ENCODE results near the gene TADA2B. TPM values are rescaled to one million over a fixed set of nuclear protein-coding genes. Genes with fewer than 3 reads are reported as not detected.

TADA2B gene
- total and polyA plus RNA-seq, 4 donors: 3.6 to 13.8 (median 12.6) TPM

- WGBS: 80% methylated on average over 4 of the region's 4 CpGs
- no peak for DNase-seq (ENCODE audit: low spot score)
- TF ChIP-seq EGR1 (IDR thresholded peaks at IDR 0.05; ENCODE audit: low read depth in 2 of 2): no peak
- TF ChIP-seq RAD21 (IDR thresholded peaks at IDR 0.05): no peak
- TF ChIP-seq GABPA (IDR thresholded peaks at IDR 0.05 in 1 of 2, conservative IDR thresholded peaks at IDR 0.05 in 1 of 2): no peak
- TF ChIP-seq HNF4G (IDR thresholded peaks at IDR 0.05): no peak
- no peak for TF ChIP-seq HNF4A (conservative IDR thresholded peaks at IDR 0.05)
- TF ChIP-seq YY1 (IDR thresholded peaks at IDR 0.05): no peak
- no peak for TF ChIP-seq ATF3 (IDR thresholded peaks at IDR 0.05)
- TF ChIP-seq CTCF (IDR thresholded peaks at IDR 0.05; ENCODE audit: low read depth, low read length, missing input control): no peak
- no peak for TF ChIP-seq JUND (IDR thresholded peaks at IDR 0.05)
- TF ChIP-seq MAX (IDR thresholded peaks at IDR 0.05): no peak
- TF ChIP-seq RXRA (IDR thresholded peaks at IDR 0.05): no peak
- no peak for TF ChIP-seq REST (IDR thresholded peaks at IDR 0.05)
Observed at GRCh38 chr4:7040765-7041164, 2.4 kb upstream of the TADA2B start.

GRCh38 chr4:7041246-7041645, 1.9 kb upstream of the TADA2B start:
- H3K27ac ChIP-seq (ENCODE audit: low read depth in 1 of 2, low read length in 2 of 2): no peak overlapping the region
- peaks cover 10 to 36% (median 30%) of the 10 kb centered on the region in 4 donors for H3K4me1 ChIP-seq (ENCODE audit: control insufficient read depth in 4 of 4, insufficient read depth in 4 of 4, low read length in 3 of 4)
- no peaks in the 10 kb centered on the region for H3K36me3 ChIP-seq (ENCODE audit: control insufficient read depth in 4 of 4, insufficient read depth in 3 of 4, low read depth in 1 of 4, low read length in 3 of 4)
- TF ChIP-seq FOXA1 (IDR thresholded peaks at IDR 0.05) (no peak), NR2F2 (IDR thresholded peaks at IDR 0.05) (no peak), HNF4G (IDR thresholded peaks at IDR 0.05) (no peak), RAD21 (IDR thresholded peaks at IDR 0.05) (no peak), GABPA (IDR thresholded peaks at IDR 0.05 in 1 of 2, conservative IDR thresholded peaks at IDR 0.05 in 1 of 2) (no peak), EGR1 (IDR thresholded peaks at IDR 0.05; ENCODE audit: low read depth in 2 of 2) (no peak), REST (IDR thresholded peaks at IDR 0.05) (no peak), MAX (IDR thresholded peaks at IDR 0.05) (no peak), YY1 (IDR thresholded peaks at IDR 0.05) (no peak), CTCF (IDR thresholded peaks at IDR 0.05; ENCODE audit: low read depth, low read length, missing input control) (no peak), RXRA (IDR thresholded peaks at IDR 0.05) (no peak), TAF1 (conservative IDR thresholded peaks at IDR 0.05) (no peak), ZBTB33 (IDR thresholded peaks at IDR 0.05) (no peak)
- no peak overlapping the region for H3K4me3 ChIP-seq (ENCODE audit: low read depth in 1 of 3, low read length in 3 of 3)
- WGBS: 95% methylated on average over 19 of the region's 19 CpGs
- DNase-seq (ENCODE audit: low spot score): no peak
- H3K9me3 ChIP-seq (ENCODE audit: control insufficient read depth in 4 of 4, low read length in 3 of 4): no peaks in the 10 kb centered on the region
- no peaks in the 10 kb centered on the region for H3K27me3 ChIP-seq (ENCODE audit: control insufficient read depth in 4 of 4, insufficient read depth in 4 of 4, low read length in 3 of 4)
- no peak overlapping the region for H3K9ac ChIP-seq (ENCODE audit: low read depth in 1 of 2, low read length in 2 of 2)

More at GRCh38 chr4:7040765-7041164, 2.4 kb upstream of the TADA2B start:
- H3K4me1 ChIP-seq (ENCODE audit: control insufficient read depth in 4 of 4, insufficient read depth in 4 of 4, low read length in 3 of 4): peaks cover 7 to 32% (median 25%) of the 10 kb centered on the region in 4 donors
- no peaks in the 10 kb centered on the region for H3K27me3 ChIP-seq (ENCODE audit: control insufficient read depth in 4 of 4, insufficient read depth in 4 of 4, low read length in 3 of 4)
- no peak overlapping the region for H3K27ac ChIP-seq (ENCODE audit: low read depth in 1 of 2, low read length in 2 of 2)
- H3K9ac ChIP-seq (ENCODE audit: low read depth in 1 of 2, low read length in 2 of 2): no peak overlapping the region
- H3K9me3 ChIP-seq (ENCODE audit: control insufficient read depth in 4 of 4, low read length in 3 of 4): no peaks in the 10 kb centered on the region
- H3K4me3 ChIP-seq (ENCODE audit: low read depth in 1 of 3, low read length in 3 of 3): no peak overlapping the region
- no peaks in the 10 kb centered on the region for H3K36me3 ChIP-seq (ENCODE audit: control insufficient read depth in 4 of 4, insufficient read depth in 3 of 4, low read depth in 1 of 4, low read length in 3 of 4)
